ENCODE data around the gene ADCY9. TPM values are rescaled to one million over a fixed set of nuclear protein-coding genes. Genes with fewer than 3 reads are reported as not detected.

The ADCY9 gene
- total and polyA plus RNA-seq, 7 donors = 1.8 to 28.0 (median 12.5) TPM

- WGBS, 2 donors = 3 to 10% methylated on average over 18 of the region's 18 CpGs
- peak; percentile 85 for DNase-seq
- Histone ChIP-seq H3K9me3 (no peaks in the 10 kb centered on the region), H3K36me3 (no peaks in the 10 kb centered on the region), H3K4me3 (peak overlapping the region; percentile 2 to 23 (median 20)), H3K4me1 (peaks cover 0 to 27% (median 22%) of the 10 kb centered on the region in 4 donors), H3K27ac (peak overlapping the region; percentile 56 to 83 (median 73)), H3K27me3 (no peaks in the 10 kb centered on the region)
- intact Hi-C loops (cut with DNase I) = loop anchor here (5.0 kb wide), 2 partner anchors 36 to 64 kb away; partner anchors contain the start of gene ADCY9
- TF ChIP-seq CTCF (IDR thresholded peaks at IDR 0.05) = no peak
- TF ChIP-seq POLR2AphosphoS5 (IDR thresholded peaks at IDR 0.05) = peak in 1 of 4 donors; percentile 51
- TF ChIP-seq EP300 (IDR thresholded peaks at IDR 0.05) = peak in 1 of 4 donors; percentile 37
Measured at GRCh38 chr16:4053301-4053845, 62.9 kb downstream of the ADCY9 start.

GRCh38 chr16:4052801-4053293 is 63.4 kb downstream of the ADCY9 start:
- Histone ChIP-seq H3K27ac (peak overlapping the region; percentile 56 to 83 (median 73)), H3K4me3 (peak overlapping the region in 2 of 4 donors; percentile 21 to 23), H3K4me1 (peaks cover 0 to 32% (median 26%) of the 10 kb centered on the region in 4 donors), H3K27me3 (no peaks in the 10 kb centered on the region), H3K36me3 (no peaks in the 10 kb centered on the region), H3K9me3 (no peaks in the 10 kb centered on the region)
- peak; percentile 74 for DNase-seq
- no peak for TF ChIP-seq EP300 (IDR thresholded peaks at IDR 0.05)
- TF ChIP-seq CTCF (IDR thresholded peaks at IDR 0.05) = no peak
- no peak for TF ChIP-seq POLR2A (IDR thresholded peaks at IDR 0.05)
- TF ChIP-seq POLR2AphosphoS5 (IDR thresholded peaks at IDR 0.05) = peak in 1 of 4 donors; percentile 38
- 9 to 56% methylated on average over 20 of the region's 20 CpGs for WGBS, 2 donors
- intact Hi-C loops (cut with DNase I) = loop anchor here (5.0 kb wide), 2 partner anchors 36 to 64 kb away; partner anchors contain the start of gene ADCY9

GRCh38 chr16:4052096-4052495 is 64.1 kb downstream of the ADCY9 start:
- WGBS, 2 donors = 93% methylated on average over 14 of the region's 14 CpGs
- no peak overlapping the region for H3K4me3 ChIP-seq
- DNase-seq = peak; percentile 43
- intact Hi-C loops (cut with DNase I) = loop anchor here (5.0 kb wide), 2 partner anchors 35 to 65 kb away; partner anchors contain the start of gene ADCY9
- H3K27ac ChIP-seq = no peak overlapping the region
- H3K27me3 ChIP-seq = no peaks in the 10 kb centered on the region
- no peaks in the 10 kb centered on the region for H3K9me3 ChIP-seq
- peaks cover 0 to 40% (median 30%) of the 10 kb centered on the region in 4 donors for H3K4me1 ChIP-seq
- TF ChIP-seq EP300 (IDR thresholded peaks at IDR 0.05) (no peak), CTCF (IDR thresholded peaks at IDR 0.05) (no peak), POLR2AphosphoS5 (IDR thresholded peaks at IDR 0.05) (no peak)
- no peaks in the 10 kb centered on the region for H3K36me3 ChIP-seq

GRCh38 chr16:4051591-4051990 is 64.7 kb downstream of the ADCY9 start:
- H3K27me3 ChIP-seq = no peaks in the 10 kb centered on the region
- no peaks in the 10 kb centered on the region for H3K36me3 ChIP-seq
- no peak for DNase-seq
- H3K4me3 ChIP-seq = no peak overlapping the region
- H3K27ac ChIP-seq = no peak overlapping the region
- TF ChIP-seq POLR2A (IDR thresholded peaks at IDR 0.05) (no peak), CTCF (IDR thresholded peaks at IDR 0.05) (no peak), POLR2AphosphoS5 (IDR thresholded peaks at IDR 0.05) (no peak), EP300 (IDR thresholded peaks at IDR 0.05) (no peak)
- peaks cover 0 to 40% (median 30%) of the 10 kb centered on the region in 4 donors for H3K4me1 ChIP-seq
- intact Hi-C loops (cut with DNase I) = loop anchor here (5.0 kb wide), 2 partner anchors 34 to 66 kb away; partner anchors contain the start of gene ADCY9
- no peaks in the 10 kb centered on the region for H3K9me3 ChIP-seq
- 93 to 96% methylated on average over 3 of the region's 3 CpGs for WGBS, 2 donors
